Ovary (tissue), 3 donors: ENCODE results near the gene IQGAP2.

Source experiments
- CTCF ChIP-seq, 3 donors: fragments of 450-650 bp in 2 of 3; fragments of 200-600 bp in 1 of 3; IDR thresholded peaks; one replicate each; pipeline versions ENCODE4 v1.5.1 to v1.8.0; 2016 to 2022; ENCODE audit warnings: antibody characterized with exemption in 3 of 3, mild to moderate bottlenecking in 1 of 3
- POLR2A ChIP-seq: fragments of 450-650 bp; IDR thresholded peaks from one replicate; pipeline ENCODE4 v1.6.1; 2017; ENCODE audit warnings: antibody characterized with exemption, mild to moderate bottlenecking, moderate library complexity
- donor health status: DM: no; HTN: no; CAD: no.

- no peak for TF ChIP-seq POLR2A
- no peak for TF ChIP-seq CTCF (IDR thresholded peaks at IDR 0.05)
Measured at GRCh38 chr5:76400466-76400865, 2.6 kb upstream of the IQGAP2 start.
